K562 (cell line): ENCODE measurements around the gene FAM78B. TPM values are rescaled to one million over a fixed set of nuclear protein-coding genes. Genes with fewer than 3 reads are reported as not detected.

ENCODE experiments used
- CCNT2 ChIP-seq: IDR thresholded peaks from 2 replicates; pipeline ENCODE4 v1.6.1; 2011; ENCODE audit warnings: borderline replicate concordance, low read depth, mild to moderate bottlenecking, moderate library complexity, mixed read lengths, low read length; ENCODE audit not compliant: insufficient read length; ENCODE audit errors: extremely low read depth
- EP400 ChIP-seq: fragments of 450-650 bp; IDR thresholded peaks from 2 replicates; pipeline ENCODE4 v1.6.1; 2017; ENCODE audit warnings: antibody characterized with exemption, mild to moderate bottlenecking, moderate library complexity
- KLF10 ChIP-seq: fragments of 250-450 bp; sonication (Bioruptor Pico); IDR thresholded peaks from 2 replicates; pipeline ENCODE4 v1.6.1; 2021; ENCODE audit warnings: matching md5 sums
- KLF16 ChIP-seq: IDR thresholded peaks from 2 replicates; pipeline ENCODE4 v1.6.1; 2016; ENCODE audit warnings: antibody characterized with exemption
- MTA3 ChIP-seq: fragments of 450-650 bp; formaldehyde crosslinking; IDR thresholded peaks from 2 replicates; pipeline ENCODE4 v1.6.1; 2017; ENCODE audit warnings: mild to moderate bottlenecking, borderline replicate concordance
- MXI1 ChIP-seq: IDR thresholded peaks from 2 replicates; pipeline ENCODE4 v1.6.1; 2011; ENCODE audit warnings: low read depth, mild to moderate bottlenecking, improper control_type of control experiment, low read length
- NFIC ChIP-seq: fragments of 450-650 bp; IDR thresholded peaks from 2 replicates; pipeline ENCODE4 v1.6.1; 2017; ENCODE audit warnings: mild to moderate bottlenecking, inconsistent platforms
- SMAD2 ChIP-seq: fragments of 150-350 bp; IDR thresholded peaks from 2 replicates; pipeline ENCODE4 v1.6.1; 2014; ENCODE audit warnings: low read depth, mild to moderate bottlenecking, low read length
- SNIP1 ChIP-seq: fragments of 450-650 bp; IDR thresholded peaks from 2 replicates; pipeline ENCODE4 v1.7.1; 2017; ENCODE audit warnings: low read depth, mild to moderate bottlenecking
- SRSF1 ChIP-seq: fragments of 200-400 bp; formaldehyde crosslinking; IDR thresholded peaks from 2 replicates; pipeline ENCODE4 v1.6.1; 2017; ENCODE audit warnings: mild to moderate bottlenecking, low read depth, low read length, moderate library complexity
- ZNF143 ChIP-seq: sonication (generic); formaldehyde crosslinking; IDR thresholded peaks from 2 replicates; pipeline ENCODE4 v1.9.0; 2022; ENCODE audit warnings: mild to moderate bottlenecking, missing genetic modification reagents
- ZNF282 ChIP-seq: sonication (generic); formaldehyde crosslinking; IDR thresholded peaks from 2 replicates; pipeline ENCODE4 v1.8.1; 2023; ENCODE audit warnings: missing genetic modification reagents
- polyA plus RNA-seq, 8 experiments: library from polyadenylated mRNA; depleted of rRNA in 4 of 8; stranded (reverse) in 5 of 8; unstranded in 3 of 8; fragments of >200 nt; fragmentation: Nextera tagmentation in 2 of 8; fragmentation: Illumina TruSeq in 1 of 8; extraction: Ambion mirVana in 2 of 8; extraction: Trizol in 1 of 8; gene quantifications; 2 replicates each; pipeline versions ENCODE4 v1.2.1 to v1.2.3, GENCODE V29; 2011 to 2014; ENCODE audit warnings: inconsistent platforms in 1 of 8, missing spikeins in 1 of 8
- total RNA-seq, 7 experiments: library from RNA; depleted of rRNA in 6 of 7; stranded (reverse); fragments of >200 nt in 6 of 7; fragmentation: Illumina TruSeq in 2 of 7; extraction: Trizol in 2 of 7; gene quantifications; 2 replicates each; pipeline versions ENCODE4 v1.2.1 to v1.2.3, GENCODE V29; 2011 to 2021; ENCODE audit warnings: low replicate concordance in 1 of 7
- TF ChIP-seq, protein P1 (sequence below), 2 experiments: fragments of 450-650 bp; formaldehyde crosslinking in 1 of 2; IDR thresholded peaks; 2 replicates each; pipeline versions ENCODE4 v1.4.0 to v1.6.1; 2014 to 2020; ENCODE audit warnings: mild to moderate bottlenecking in 2 of 2, borderline replicate concordance in 1 of 2, low read depth in 1 of 2
- TF ChIP-seq, protein P2 (sequence below): fragments of 450-650 bp; formaldehyde crosslinking; IDR thresholded peaks from 2 replicates; pipeline ENCODE4 v1.4.0; 2020; ENCODE audit warnings: mild to moderate bottlenecking
- TF ChIP-seq, protein P3 (sequence below), 2 experiments: fragments of 200-800 bp in 1 of 2; sonication (Bioruptor generic) in 1 of 2; sonication (generic) in 1 of 2; formaldehyde crosslinking in 1 of 2; IDR thresholded peaks in 1 of 2; conservative IDR thresholded peaks in 1 of 2; 2 replicates each; pipeline versions ENCODE4 v1.5.0 to v1.6.1; 2016 to 2020; ENCODE audit warnings: missing compliant biosample characterization in 1 of 2, missing genetic modification characterization in 1 of 2, missing genetic modification reagents in 1 of 2
- TF ChIP-seq, protein P4 (sequence below): sonication (generic); formaldehyde crosslinking; IDR thresholded peaks from 2 replicates; pipeline ENCODE4 v1.9.0; 2022; ENCODE audit warnings: mild to moderate bottlenecking, missing genetic modification reagents

The FAM78B gene
- total and polyA plus RNA-seq, 9 of the 15 experiments (the other 6 are each of a cell fraction or from before 2014, with no cell fraction given): 0.04 to 0.43 (median 0.29) TPM; not detected in 1

DNA sequence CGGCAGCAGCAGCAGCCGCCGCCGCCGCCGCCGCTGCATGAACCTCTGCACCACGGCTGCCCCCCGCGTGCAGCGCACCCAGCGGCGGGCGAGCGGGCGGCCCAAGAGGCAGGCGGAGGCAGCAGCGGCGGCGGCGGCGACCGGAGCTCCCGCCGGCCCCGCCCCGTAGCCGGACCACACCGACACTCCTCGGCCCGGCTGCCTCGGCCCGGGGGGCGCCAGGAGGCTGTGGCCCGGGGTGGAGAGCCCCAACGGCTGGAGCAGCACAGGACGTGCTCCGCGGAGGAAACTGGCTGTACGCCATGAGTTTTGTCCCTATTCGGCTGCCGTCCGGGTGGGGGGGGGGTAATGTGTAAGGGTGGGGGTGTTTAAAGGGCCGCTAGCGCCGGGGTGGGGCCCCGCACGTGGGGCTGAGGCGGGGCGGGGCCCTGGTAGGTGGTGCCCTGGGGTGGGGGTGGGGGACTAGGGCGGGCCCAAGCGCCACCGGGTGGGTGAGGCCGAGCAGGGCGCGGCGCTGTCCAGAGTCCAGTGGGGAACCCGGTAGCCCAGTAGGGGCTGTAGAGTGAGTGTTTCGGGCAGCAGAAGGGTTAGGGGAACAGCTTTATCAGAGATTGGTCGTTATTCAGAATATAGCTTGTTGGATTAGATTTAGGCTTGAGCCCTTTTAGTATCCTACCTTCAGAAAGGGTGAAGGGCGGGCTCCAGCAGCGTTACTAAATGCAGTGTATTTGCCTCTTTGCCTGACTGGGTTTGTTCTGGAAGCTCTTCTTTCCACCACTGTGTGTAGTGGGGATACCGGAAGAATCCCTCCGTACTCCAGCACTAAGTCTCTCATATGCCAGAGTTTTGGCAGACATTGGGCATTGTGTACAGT is at the start of gene FAM78B (continued):
- TF ChIP-seq, protein P1, sequence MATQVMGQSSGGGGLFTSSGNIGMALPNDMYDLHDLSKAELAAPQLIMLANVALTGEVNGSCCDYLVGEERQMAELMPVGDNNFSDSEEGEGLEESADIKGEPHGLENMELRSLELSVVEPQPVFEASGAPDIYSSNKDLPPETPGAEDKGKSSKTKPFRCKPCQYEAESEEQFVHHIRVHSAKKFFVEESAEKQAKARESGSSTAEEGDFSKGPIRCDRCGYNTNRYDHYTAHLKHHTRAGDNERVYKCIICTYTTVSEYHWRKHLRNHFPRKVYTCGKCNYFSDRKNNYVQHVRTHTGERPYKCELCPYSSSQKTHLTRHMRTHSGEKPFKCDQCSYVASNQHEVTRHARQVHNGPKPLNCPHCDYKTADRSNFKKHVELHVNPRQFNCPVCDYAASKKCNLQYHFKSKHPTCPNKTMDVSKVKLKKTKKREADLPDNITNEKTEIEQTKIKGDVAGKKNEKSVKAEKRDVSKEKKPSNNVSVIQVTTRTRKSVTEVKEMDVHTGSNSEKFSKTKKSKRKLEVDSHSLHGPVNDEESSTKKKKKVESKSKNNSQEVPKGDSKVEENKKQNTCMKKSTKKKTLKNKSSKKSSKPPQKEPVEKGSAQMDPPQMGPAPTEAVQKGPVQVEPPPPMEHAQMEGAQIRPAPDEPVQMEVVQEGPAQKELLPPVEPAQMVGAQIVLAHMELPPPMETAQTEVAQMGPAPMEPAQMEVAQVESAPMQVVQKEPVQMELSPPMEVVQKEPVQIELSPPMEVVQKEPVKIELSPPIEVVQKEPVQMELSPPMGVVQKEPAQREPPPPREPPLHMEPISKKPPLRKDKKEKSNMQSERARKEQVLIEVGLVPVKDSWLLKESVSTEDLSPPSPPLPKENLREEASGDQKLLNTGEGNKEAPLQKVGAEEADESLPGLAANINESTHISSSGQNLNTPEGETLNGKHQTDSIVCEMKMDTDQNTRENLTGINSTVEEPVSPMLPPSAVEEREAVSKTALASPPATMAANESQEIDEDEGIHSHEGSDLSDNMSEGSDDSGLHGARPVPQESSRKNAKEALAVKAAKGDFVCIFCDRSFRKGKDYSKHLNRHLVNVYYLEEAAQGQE (IDR thresholded peaks at IDR 0.05; ENCODE audit: borderline replicate concordance): peak; percentile 88
- TF ChIP-seq, protein P1 (CRISPR knock-in tag; IDR thresholded peaks at IDR 0.05; ENCODE audit: low read depth): peak; percentile 83; the same call in 1 of the 2 replicates
- no peak for TF ChIP-seq SNIP1
- TF ChIP-seq, protein P2, sequence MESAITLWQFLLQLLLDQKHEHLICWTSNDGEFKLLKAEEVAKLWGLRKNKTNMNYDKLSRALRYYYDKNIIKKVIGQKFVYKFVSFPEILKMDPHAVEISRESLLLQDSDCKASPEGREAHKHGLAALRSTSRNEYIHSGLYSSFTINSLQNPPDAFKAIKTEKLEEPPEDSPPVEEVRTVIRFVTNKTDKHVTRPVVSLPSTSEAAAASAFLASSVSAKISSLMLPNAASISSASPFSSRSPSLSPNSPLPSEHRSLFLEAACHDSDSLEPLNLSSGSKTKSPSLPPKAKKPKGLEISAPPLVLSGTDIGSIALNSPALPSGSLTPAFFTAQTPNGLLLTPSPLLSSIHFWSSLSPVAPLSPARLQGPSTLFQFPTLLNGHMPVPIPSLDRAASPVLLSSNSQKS (CRISPR knock-in tag): no peak
- TF ChIP-seq, protein P3, sequence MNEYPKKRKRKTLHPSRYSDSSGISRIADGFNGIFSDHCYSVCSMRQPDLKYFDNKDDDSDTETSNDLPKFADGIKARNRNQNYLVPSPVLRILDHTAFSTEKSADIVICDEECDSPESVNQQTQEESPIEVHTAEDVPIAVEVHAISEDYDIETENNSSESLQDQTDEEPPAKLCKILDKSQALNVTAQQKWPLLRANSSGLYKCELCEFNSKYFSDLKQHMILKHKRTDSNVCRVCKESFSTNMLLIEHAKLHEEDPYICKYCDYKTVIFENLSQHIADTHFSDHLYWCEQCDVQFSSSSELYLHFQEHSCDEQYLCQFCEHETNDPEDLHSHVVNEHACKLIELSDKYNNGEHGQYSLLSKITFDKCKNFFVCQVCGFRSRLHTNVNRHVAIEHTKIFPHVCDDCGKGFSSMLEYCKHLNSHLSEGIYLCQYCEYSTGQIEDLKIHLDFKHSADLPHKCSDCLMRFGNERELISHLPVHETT (CRISPR knock-in tag; conservative IDR thresholded peaks at IDR 0.05 in 1 of 2, IDR thresholded peaks at IDR 0.05 in 1 of 2): peak in 1 of 2 experiments; percentile 48; a peak in 1 of 4 replicates
- TF ChIP-seq, protein P4, sequence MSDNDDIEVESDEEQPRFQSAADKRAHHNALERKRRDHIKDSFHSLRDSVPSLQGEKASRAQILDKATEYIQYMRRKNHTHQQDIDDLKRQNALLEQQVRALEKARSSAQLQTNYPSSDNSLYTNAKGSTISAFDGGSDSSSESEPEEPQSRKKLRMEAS (CRISPR knock-in tag): no peak
- TF ChIP-seq CCNT2: peak; percentile 18
- TF ChIP-seq KLF16: no peak
- TF ChIP-seq MTA3: peak; percentile 98
- no peak for TF ChIP-seq EP400
- no peak for TF ChIP-seq ZNF282 (CRISPR knock-in tag)
- no peak for TF ChIP-seq ZNF143
- TF ChIP-seq KLF10 (CRISPR knock-in tag): no peak
- no peak for TF ChIP-seq SMAD2
- peak; percentile 61 for TF ChIP-seq MXI1
- peak; percentile 53 for TF ChIP-seq NFIC
- TF ChIP-seq SRSF1: no peak
